ENCODE data around the gene INPP5A.

The INPP5A gene

DNA sequence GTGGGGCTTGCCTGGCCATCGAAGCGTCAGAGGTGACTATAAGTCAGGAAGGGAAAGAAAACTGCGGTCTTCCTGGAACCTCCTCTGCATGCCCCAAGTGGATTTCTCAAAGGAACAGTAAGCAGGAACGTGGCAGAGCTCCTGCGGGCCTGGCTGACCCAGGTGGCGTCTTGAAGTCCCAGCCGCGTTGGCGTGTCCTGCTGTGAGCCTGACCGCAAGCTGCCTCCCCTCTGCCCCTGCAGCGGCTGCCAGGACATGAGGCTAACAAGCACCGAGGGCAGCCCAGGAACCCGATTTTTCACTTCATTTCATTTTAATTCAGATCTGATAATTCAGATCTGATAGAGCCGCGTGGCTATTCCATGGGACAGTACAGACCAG is 193.0 kb downstream of the INPP5A start:
- no peak for DNase-seq (ENCODE audit: low read depth)
- H3K4me3 ChIP-seq (ENCODE audit: low read length), result no peak overlapping the region
- TF ChIP-seq, protein P1, sequence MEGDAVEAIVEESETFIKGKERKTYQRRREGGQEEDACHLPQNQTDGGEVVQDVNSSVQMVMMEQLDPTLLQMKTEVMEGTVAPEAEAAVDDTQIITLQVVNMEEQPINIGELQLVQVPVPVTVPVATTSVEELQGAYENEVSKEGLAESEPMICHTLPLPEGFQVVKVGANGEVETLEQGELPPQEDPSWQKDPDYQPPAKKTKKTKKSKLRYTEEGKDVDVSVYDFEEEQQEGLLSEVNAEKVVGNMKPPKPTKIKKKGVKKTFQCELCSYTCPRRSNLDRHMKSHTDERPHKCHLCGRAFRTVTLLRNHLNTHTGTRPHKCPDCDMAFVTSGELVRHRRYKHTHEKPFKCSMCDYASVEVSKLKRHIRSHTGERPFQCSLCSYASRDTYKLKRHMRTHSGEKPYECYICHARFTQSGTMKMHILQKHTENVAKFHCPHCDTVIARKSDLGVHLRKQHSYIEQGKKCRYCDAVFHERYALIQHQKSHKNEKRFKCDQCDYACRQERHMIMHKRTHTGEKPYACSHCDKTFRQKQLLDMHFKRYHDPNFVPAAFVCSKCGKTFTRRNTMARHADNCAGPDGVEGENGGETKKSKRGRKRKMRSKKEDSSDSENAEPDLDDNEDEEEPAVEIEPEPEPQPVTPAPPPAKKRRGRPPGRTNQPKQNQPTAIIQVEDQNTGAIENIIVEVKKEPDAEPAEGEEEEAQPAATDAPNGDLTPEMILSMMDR (conservative IDR thresholded peaks at IDR 0.05; ENCODE audit: low read depth, low read length), result no peak

DNA sequence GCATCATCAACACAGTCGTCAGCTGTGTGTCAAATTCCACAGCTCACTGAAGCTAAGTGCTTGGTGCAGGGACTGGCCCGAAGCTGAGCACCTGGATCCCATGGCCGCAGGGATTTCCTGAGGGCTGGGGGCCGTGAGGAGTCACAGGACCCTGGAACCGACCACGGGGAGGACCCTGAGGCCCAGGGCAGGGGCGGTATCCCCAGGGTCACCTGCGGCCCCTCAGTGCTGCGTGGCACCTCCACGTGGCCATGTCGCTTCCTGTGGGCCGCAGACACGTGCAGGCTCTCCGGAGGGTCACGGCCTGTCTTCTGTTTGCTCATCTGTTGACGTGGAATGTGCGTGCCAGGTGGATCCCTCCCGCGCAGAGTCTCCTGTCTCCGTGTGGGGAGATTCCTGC is 194.9 kb downstream of the INPP5A start:
- DNase-seq (ENCODE audit: low read depth), result no peak
- TF ChIP-seq, protein P1 (conservative IDR thresholded peaks at IDR 0.05; ENCODE audit: low read depth, low read length), result no peak
- no peak overlapping the region for H3K4me3 ChIP-seq (ENCODE audit: low read length)

DNA sequence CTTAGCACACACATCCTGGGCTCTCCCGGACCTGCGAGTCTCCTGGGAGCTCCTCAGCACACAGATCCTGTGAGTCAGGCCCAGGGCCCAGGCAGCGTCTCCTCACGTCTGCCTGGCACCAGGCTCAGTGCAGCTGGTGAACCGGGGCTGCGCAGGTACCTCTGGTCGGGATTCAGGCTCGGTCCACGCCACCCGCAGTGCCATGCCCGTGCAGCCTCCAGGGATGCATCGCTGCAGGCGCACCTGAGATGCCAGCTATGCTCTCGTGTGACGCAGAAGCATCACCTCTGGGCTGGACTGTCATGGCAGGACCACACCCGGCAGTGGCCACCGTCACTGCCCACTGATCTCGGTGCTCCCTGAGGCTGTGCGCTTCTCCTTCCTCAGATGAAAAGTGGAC is 196.3 kb downstream of the INPP5A start:
- TF ChIP-seq, protein P1 (conservative IDR thresholded peaks at IDR 0.05; ENCODE audit: low read depth, low read length), result no peak
- no peak for DNase-seq (ENCODE audit: low read depth)
- H3K4me3 ChIP-seq (ENCODE audit: low read length), result no peak overlapping the region

DNA sequence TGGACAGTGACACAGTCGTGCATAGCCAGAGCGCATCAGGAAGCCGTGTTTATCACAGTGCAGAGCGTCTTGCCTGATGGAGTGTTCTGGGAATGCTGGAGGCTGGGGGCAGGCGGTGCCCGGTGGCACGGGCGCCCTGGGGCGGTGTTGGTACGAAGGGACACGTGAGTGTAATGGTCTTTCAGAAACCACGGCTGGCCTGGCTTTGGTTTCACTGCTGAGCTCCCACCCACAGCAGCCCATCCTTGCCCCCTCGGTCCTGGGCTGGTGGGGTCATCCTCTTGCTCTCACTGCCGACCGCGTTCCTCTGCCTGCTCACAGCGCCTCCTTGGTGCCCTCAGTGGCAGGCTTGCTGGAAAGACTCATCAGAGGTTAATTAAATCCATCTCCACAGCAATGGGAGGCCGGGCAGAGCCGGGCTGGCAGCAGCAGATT is 197.8 kb downstream of the INPP5A start:
- DNase-seq (ENCODE audit: low read depth), result no peak
- H3K4me3 ChIP-seq (ENCODE audit: low read length), result no peak overlapping the region
- TF ChIP-seq, protein P1 (conservative IDR thresholded peaks at IDR 0.05; ENCODE audit: low read depth, low read length), result peak; percentile 19

GRCh38 chr10:132735923-132736391 is 198.4 kb downstream of the INPP5A start:
- TF ChIP-seq, protein P1 (conservative IDR thresholded peaks at IDR 0.05; ENCODE audit: low read depth, low read length), result no peak
- no peak overlapping the region for H3K4me3 ChIP-seq (ENCODE audit: low read length)
- DNase-seq (ENCODE audit: low read depth), result no peak

GRCh38 chr10:132737390-132738048 is 199.9 kb downstream of the INPP5A start:
- TF ChIP-seq, protein P1 (conservative IDR thresholded peaks at IDR 0.05; ENCODE audit: low read depth, low read length), result no peak
- no peak overlapping the region for H3K4me3 ChIP-seq (ENCODE audit: low read length)
- no peak for DNase-seq (ENCODE audit: low read depth)
